ES-I3 (cell line): ENCODE measurements around the gene CDCA7L.
"Not testable (repeated sequence)": the region's sequence is repeated elsewhere in the genome, so short reads cannot be mapped to it uniquely, and the experiment has no call there.

Experiments used
- H3K36me3 ChIP-seq: 2 replicates; pipeline ENCODE4 v1.6.1; 2013; ENCODE audit warnings: mild to moderate bottlenecking, low read length, control low read depth, moderate library complexity; ENCODE audit not compliant: insufficient read depth
- H3K4me1 ChIP-seq: 2 replicates; pipeline ENCODE4 v1.6.1; 2013; ENCODE audit warnings: mild to moderate bottlenecking, control low read depth, low read length; ENCODE audit not compliant: insufficient read depth
- H3K9ac ChIP-seq: 2 replicates; pipeline ENCODE4 v1.6.1; 2013; ENCODE audit warnings: low read depth, mild to moderate bottlenecking, low read length, moderate library complexity
- H3K9me3 ChIP-seq: 2 replicates; pipeline ENCODE4 v1.6.1; 2013; ENCODE audit warnings: mild to moderate bottlenecking, low read length, moderate library complexity; ENCODE audit not compliant: control insufficient read depth, insufficient read depth

CDCA7L gene

DNA sequence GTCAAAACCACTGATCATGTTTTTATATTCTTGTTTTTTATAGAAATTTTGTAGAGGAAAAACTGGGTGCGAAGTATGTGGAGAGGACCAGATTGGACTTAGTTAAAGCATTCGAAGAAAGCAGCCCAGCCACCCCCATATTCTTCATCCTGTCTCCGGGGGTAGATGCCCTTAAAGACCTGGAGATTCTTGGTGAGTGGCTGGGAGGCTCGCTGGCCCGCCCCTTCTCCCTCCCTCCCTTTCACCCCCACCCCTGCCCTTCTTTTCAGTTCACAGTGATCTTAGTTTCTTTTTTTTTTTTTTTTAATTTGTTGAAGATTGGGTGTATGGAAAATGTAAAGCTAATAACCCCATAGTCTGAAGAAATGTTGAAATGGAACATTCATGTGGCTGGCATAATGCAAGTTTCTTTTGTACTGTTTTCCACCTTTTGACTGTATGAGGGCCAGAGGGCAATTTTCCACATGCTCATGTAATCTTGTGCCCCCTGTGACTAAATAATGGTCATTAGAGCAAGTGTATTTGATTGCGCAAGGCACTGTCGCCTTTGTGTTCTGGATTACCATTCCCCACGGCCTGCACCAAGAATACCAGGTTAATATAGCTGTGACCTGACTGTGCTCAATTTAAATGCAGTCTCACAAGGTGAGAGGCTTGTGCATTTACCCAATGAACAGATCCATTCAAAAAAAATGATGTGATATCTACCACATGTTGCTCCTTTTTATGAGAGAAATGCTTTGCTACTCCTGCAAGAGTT is 77.7 kb downstream of the CDCA7L start:
- Histone ChIP-seq H3K9me3 (no peaks in the 10 kb centered on the region), H3K4me1 (peaks cover 52% of the 10 kb centered on the region), H3K9ac (no peak overlapping the region), H3K36me3 (no peaks in the 10 kb centered on the region)

DNA sequence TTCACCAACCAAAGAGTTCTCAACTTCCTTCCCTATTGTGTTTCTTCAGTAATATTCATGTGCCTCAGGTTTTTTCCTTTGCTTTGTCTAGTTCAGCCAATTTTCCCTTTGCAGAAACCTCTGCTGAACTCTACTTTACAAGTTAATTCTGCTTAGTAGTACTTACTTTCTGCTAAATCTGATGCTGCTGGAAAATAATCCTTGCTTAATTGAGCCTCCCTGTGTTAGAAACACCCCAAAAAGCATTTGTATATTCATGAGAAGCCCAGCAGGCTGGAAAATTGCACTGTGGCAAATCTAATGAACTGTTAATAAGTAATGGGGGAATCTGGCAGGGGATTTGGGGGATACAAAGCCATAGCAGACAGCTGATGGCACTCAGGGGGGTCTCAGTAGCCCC is 78.5 kb downstream of the CDCA7L start:
- peaks cover 52% of the 10 kb centered on the region for H3K4me1 ChIP-seq
- no peaks in the 10 kb centered on the region for H3K36me3 ChIP-seq
- H3K9me3 ChIP-seq: no peaks in the 10 kb centered on the region
- no peak overlapping the region for H3K9ac ChIP-seq

DNA sequence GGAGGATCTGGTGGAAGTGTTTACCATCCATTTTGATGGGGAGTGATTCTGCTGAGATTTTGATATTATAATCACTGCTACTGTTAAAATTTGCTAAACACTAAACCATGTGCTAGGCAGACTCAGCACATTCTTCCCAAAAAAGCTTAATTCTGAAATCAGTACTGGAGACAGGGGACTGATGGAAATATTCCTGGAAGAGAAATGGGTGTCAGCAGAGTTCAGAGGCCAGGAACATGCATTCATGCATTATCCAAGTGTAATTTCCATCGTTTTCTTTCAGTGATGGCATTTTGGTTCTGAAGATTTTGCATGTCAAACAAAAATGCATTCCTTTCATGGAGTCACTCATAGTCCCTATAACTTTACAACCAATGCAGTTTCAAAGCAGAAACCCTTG is 79.0 kb downstream of the CDCA7L start:
- H3K4me1 ChIP-seq: peaks cover 52% of the 10 kb centered on the region
- no peaks in the 10 kb centered on the region for H3K36me3 ChIP-seq
- H3K9me3 ChIP-seq: no peaks in the 10 kb centered on the region
- no peak overlapping the region for H3K9ac ChIP-seq

- not testable (repeated sequence) for H3K9ac ChIP-seq, H3K9me3 ChIP-seq, H3K36me3 ChIP-seq
- peaks cover 52% of the 10 kb centered on the region for H3K4me1 ChIP-seq
These were observed 80.0 kb downstream of the CDCA7L start for GRCh38 chr7:21865631-21866204.

GRCh38 chr7:21851559-21851967 is 94.1 kb downstream of the CDCA7L start:
- Histone ChIP-seq H3K9me3 (no peaks in the 10 kb centered on the region), H3K9ac (no peak overlapping the region), H3K36me3 (no peaks in the 10 kb centered on the region), H3K4me1 (no peaks in the 10 kb centered on the region)
